NAMALWA (cell line): ENCODE measurements around the gene EYS.

Experiments
- DNase-seq: peaks from one replicate; pipeline ENCODE4 v3.0.0-alpha.2; 2015; ENCODE audit warnings: low spot score

Gene EYS

GRCh38 chr6:64721865-64722264 lies 985.2 kb downstream of the EYS start:
- DNase-seq: no peak

- DNase-seq: no peak
These were observed 989.7 kb downstream of the EYS start for GRCh38 chr6:64717281-64717680.

- DNase-seq: no peak
These were observed 991.4 kb downstream of the EYS start for GRCh38 chr6:64715624-64716023.

- no peak for DNase-seq
These were observed 993.0 kb downstream of the EYS start for GRCh38 chr6:64714073-64714472.

- no peak for DNase-seq
These were observed 993.9 kb downstream of the EYS start for GRCh38 chr6:64713175-64713574.

- no peak for DNase-seq
These were observed 994.4 kb downstream of the EYS start for GRCh38 chr6:64712606-64713005.

GRCh38 chr6:64703922-64704321 lies 1003.1 kb downstream of the EYS start:
- no peak for DNase-seq

GRCh38 chr6:64696053-64696452 lies 1011.0 kb downstream of the EYS start:
- DNase-seq: no peak

GRCh38 chr6:64694356-64694755 lies 1012.7 kb downstream of the EYS start:
- no peak for DNase-seq

- no peak for DNase-seq
These were observed 1016.0 kb downstream of the EYS start for GRCh38 chr6:64691064-64691463.

GRCh38 chr6:64685401-64685800 lies 1021.6 kb downstream of the EYS start:
- DNase-seq: no peak

GRCh38 chr6:64683682-64684081 lies 1023.3 kb downstream of the EYS start:
- DNase-seq: no peak

- no peak for DNase-seq
These were observed 1025.4 kb downstream of the EYS start for GRCh38 chr6:64681416-64682160.

- no peak for DNase-seq
These were observed 1026.6 kb downstream of the EYS start for GRCh38 chr6:64680446-64680845.

GRCh38 chr6:64679416-64679815 lies 1027.6 kb downstream of the EYS start:
- no peak for DNase-seq

GRCh38 chr6:64672651-64673050 lies 1034.4 kb downstream of the EYS start:
- no peak for DNase-seq

GRCh38 chr6:64672131-64672530 lies 1034.9 kb downstream of the EYS start:
- DNase-seq: no peak

GRCh38 chr6:64665137-64665536 lies 1041.9 kb downstream of the EYS start:
- no peak for DNase-seq

- no peak for DNase-seq
These were observed 1042.5 kb downstream of the EYS start for GRCh38 chr6:64664480-64664879.

GRCh38 chr6:64644024-64644423 lies 1063.0 kb downstream of the EYS start:
- no peak for DNase-seq

GRCh38 chr6:64630901-64631300 lies 1076.1 kb downstream of the EYS start:
- no peak for DNase-seq

- DNase-seq: no peak
These were observed 1084.1 kb downstream of the EYS start for GRCh38 chr6:64622944-64623343.

- DNase-seq: no peak
These were observed 1104.0 kb downstream of the EYS start for GRCh38 chr6:64602993-64603392.

- no peak for DNase-seq
These were observed 1115.4 kb downstream of the EYS start for GRCh38 chr6:64591676-64592036.
